GM18868 (cell line): ENCODE data around the gene WWTR1.

Source experiments
- ATAC-seq: cut with Tn5 transposase; IDR thresholded peaks from one replicate; pipeline ENCODE4 v1.9.1; 2021; ENCODE audit warnings: mild to moderate bottlenecking, moderate library complexity; ENCODE audit not compliant: unreplicated experiment

The WWTR1 gene

DNA sequence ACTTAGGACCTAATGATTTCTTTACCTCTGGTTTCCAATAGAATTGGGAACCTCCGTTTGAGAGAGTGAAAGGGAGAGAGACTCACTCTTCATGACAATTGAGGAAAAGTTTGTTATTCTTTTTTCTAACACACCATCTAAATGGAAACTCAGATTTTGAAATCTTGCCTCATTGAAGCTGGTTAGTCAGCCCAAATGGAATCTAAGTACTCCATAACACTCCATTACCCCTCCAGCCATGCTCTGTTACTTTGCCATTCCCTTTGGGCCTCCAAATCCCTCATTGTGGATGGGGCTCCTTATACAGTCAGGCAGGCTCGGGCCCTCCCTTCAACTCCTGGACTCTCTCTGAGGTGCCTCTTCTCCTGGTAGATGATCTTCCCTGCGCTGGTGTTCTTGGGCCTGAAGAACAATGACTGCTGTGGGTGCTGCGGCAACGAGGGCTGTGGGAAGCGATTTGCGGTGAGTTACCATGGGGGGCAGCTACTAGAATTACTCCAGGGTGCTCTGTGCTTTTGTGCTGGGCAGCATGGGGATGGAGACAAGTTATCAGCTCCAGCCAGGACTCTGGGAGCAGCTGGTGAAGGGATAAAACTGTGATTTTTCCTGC, 182.3 kb downstream of the WWTR1 start:
- no peak for ATAC-seq

DNA sequence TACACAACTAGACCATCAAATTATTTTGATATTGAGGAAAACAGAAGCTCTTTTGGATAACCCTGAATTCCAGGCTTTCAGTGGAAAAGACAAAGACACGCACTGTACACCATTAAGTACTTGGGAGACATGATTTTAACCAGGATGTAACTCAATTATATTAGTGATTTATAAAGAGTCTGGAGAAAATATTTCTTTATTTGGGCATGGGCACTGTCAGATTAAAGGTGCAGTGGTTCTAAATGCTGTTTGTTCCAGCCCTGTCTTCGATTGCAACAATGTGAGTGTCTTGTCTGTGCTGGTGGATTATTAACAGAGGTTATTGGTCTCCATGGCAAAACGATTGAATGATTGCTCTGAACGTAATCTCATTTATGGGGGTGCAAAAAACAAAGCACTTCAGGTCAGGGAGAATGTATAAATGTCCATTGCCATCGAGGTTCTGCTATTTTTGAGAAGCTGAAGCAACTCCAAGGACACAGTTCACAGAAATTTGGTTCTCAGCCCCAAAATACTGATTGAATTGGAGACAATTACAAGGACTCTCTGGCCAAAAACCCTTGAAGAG, 183.5 kb downstream of the WWTR1 start, which contains the start of gene TM4SF4:
Gene TM4SF4 (plus strand): TSS at position 448 of the 568 bp plus-strand sequence. CDS start 181 bp downstream, outside the sequence.
- ATAC-seq: no peak

DNA sequence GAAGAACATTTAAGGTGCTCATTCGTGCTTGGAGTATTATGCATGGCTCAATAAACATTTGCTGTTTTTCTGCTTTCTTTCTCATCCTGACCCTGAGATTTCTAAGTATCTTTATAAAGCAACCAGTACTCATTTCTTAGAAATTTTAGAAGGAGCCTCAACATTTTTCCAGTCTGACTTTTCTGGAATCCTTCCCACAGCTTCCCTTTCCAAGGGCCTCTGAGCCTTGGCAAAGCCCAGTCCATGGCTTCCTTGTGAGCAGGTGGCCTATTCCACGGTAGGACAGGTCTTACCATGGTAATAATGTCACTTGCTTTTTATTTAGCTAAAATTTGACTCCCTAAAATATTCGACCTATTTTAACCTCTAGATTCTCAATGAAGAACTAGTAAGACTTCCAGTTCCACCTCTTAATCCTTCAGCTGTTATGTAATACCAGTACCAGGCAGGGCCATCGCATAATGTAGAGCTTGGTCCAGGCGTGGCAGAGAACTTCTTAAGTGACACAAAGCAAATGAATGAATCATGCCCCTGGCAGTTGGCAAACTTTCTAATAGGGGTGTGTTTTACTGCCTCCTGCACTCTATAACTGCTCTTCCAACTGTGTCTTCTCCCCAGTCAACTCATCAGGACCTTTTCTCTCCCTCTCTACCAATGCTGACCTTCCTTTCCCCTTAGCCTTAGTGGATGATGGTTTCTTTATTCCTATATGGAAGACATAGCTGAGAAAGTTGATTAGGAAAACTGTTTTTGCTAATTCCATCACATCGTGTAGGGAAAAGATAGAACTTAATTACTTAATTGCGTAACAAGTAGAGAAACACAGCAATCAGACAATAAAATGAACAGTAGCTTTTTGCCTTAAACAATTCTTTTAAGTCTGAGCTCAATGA, 184.2 kb downstream of the WWTR1 start:
- no peak for ATAC-seq

DNA sequence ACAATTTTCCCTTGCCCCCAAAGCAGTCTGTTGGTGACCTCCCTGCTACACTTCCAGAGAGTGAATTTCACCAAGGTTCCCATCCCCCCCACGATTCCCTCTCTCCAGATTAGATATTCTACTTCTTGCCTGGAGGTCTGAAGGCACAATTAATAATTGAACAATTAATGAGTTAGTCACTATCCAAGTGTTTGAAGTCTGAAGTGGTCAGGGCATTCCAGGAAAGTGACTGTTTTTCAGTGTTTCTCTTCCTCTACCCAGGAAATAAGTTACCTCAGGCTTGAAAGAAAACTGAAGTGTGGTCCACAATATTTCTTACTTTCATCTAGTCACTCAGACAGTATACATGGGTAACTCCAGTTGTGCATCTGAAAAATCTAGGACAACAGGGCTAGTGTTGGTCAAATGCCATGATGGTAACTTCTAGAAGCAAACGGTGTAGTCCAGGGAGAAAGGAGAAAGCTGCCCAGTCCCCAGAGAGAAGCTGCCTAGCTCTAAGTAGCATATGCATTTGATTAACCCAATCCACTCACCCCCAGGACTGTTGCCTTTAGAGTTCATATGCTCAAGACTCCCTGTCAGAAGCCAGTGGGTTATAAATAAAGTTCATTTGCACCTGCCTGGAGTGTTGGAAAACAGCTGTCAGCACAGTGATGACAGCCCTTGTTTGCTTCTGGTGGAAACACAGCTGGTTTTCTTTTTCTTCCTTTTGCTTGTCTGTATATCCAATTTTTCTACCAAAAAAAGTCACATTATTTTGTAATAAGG, 185.6 kb downstream of the WWTR1 start:
- no peak for ATAC-seq

DNA sequence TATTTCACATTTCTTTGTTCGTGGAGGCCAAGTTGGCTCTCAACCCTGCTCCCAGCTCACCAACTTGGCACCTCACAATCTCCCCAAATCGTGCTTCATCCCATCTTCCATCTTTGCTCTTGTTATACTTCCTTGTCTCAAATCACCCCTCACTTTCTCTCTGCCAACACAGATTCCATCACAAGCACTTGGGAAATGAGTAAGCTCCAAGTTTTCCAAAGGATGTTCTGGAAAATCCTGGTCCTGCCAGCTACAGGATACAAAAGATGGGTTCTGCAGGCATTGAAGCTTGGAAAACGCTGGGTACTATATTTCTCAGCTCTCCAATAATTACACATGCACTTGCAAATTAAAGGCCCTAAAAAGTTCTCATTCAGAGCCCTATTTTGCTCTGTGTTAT, 187.4 kb downstream of the WWTR1 start:
- ATAC-seq: no peak

DNA sequence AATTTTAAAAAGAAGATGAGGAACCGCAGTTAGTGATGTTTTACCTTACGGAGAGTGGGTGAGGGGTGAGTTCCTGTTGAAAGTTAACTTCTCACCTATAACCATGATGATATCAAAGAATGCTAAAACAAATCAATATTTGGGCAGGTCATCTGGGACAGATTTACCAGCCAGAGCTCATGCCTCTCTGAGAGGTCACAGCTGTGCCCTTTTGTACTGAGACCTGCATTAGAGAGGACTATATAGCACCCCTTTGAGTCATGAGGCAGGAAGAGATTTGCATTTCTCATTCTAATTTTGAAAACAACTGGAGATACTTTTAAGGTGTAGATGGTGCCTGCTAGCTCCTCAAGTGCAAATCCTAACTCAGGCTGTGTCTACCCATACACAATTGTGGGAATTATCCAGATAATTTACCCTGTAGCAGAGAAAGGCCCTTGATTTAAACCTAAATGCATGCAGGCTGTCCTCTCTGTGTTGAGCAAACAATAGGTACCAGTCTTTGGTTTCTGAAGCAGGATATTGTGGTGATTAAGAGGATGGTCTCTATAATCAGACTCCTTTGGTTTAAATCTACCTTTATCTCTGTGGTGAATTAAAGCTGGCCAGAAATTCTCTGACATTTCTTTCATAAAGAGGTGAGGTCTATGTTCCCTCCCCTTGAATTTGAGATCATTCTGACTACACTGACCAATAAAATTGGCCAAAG, 189.2 kb downstream of the WWTR1 start:
- ATAC-seq: peak; percentile 75
